ENCODE data around the gene TMPRSS9.

Gene TMPRSS9

GRCh38 chr19:2359992-2360685, at the start of gene TMPRSS9:
TSS of gene TMPRSS9 (plus strand) at chr19:2360265. CDS start at chr19:2389786, 29,521 bp downstream.
- FAIRE-seq: no peak

GRCh38 chr19:2311093-2311492, 49.0 kb upstream of the TMPRSS9 start:
- FAIRE-seq (no peak), DNase-seq (ENCODE audit: insufficient read length, low spot score) (no peak)
- no peak for TF ChIP-seq POLR2A (IDR thresholded peaks at IDR 0.05; ENCODE audit: low read depth, low read length)

More at GRCh38 chr19:2359992-2360685, at the start of gene TMPRSS9:
- no peak for TF ChIP-seq POLR2A (IDR thresholded peaks at IDR 0.05; ENCODE audit: low read depth, low read length)
- DNase-seq (ENCODE audit: insufficient read length, low spot score): no peak

GRCh38 chr19:2312820-2313501, 47.1 kb upstream of the TMPRSS9 start:
- DNase-seq (ENCODE audit: insufficient read length, low spot score) (no peak), FAIRE-seq (no peak)
- no peak for TF ChIP-seq POLR2A (IDR thresholded peaks at IDR 0.05; ENCODE audit: low read depth, low read length)

GRCh38 chr19:2315121-2315817, 44.8 kb upstream of the TMPRSS9 start:
- DNase-seq (ENCODE audit: insufficient read length, low spot score) (no peak), FAIRE-seq (no peak)
- no peak for TF ChIP-seq POLR2A (IDR thresholded peaks at IDR 0.05; ENCODE audit: low read depth, low read length)

GRCh38 chr19:2315818-2316353, 44.2 kb upstream of the TMPRSS9 start:
- DNase-seq (ENCODE audit: insufficient read length, low spot score): peak; percentile 65
- FAIRE-seq: no peak
- no peak for TF ChIP-seq POLR2A (IDR thresholded peaks at IDR 0.05; ENCODE audit: low read depth, low read length)

- FAIRE-seq (no peak), DNase-seq (ENCODE audit: insufficient read length, low spot score) (no peak)
- no peak for TF ChIP-seq POLR2A (IDR thresholded peaks at IDR 0.05; ENCODE audit: low read depth, low read length)
These were observed 42.8 kb upstream of the TMPRSS9 start for GRCh38 chr19:2317300-2317699.

GRCh38 chr19:2317756-2318155, 42.3 kb upstream of the TMPRSS9 start:
- DNase-seq (ENCODE audit: insufficient read length, low spot score) (no peak), FAIRE-seq (no peak)
- no peak for TF ChIP-seq POLR2A (IDR thresholded peaks at IDR 0.05; ENCODE audit: low read depth, low read length)

- no peak for TF ChIP-seq POLR2A (IDR thresholded peaks at IDR 0.05; ENCODE audit: low read depth, low read length)
- DNase-seq (ENCODE audit: insufficient read length, low spot score): no peak
- FAIRE-seq: no peak
These were observed 41.1 kb upstream of the TMPRSS9 start for GRCh38 chr19:2318923-2319322.

GRCh38 chr19:2319551-2319950, 40.5 kb upstream of the TMPRSS9 start:
- FAIRE-seq: no peak
- DNase-seq (ENCODE audit: insufficient read length, low spot score): no peak
- no peak for TF ChIP-seq POLR2A (IDR thresholded peaks at IDR 0.05; ENCODE audit: low read depth, low read length)

GRCh38 chr19:2320049-2320448, 40.0 kb upstream of the TMPRSS9 start:
- DNase-seq (ENCODE audit: insufficient read length, low spot score): no peak
- no peak for TF ChIP-seq POLR2A (IDR thresholded peaks at IDR 0.05; ENCODE audit: low read depth, low read length)
- no peak for FAIRE-seq

GRCh38 chr19:2320939-2321338, 39.1 kb upstream of the TMPRSS9 start:
- DNase-seq (ENCODE audit: insufficient read length, low spot score): no peak
- no peak for TF ChIP-seq POLR2A (IDR thresholded peaks at IDR 0.05; ENCODE audit: low read depth, low read length)
- FAIRE-seq: no peak

- FAIRE-seq (no peak), DNase-seq (ENCODE audit: insufficient read length, low spot score) (no peak)
- no peak for TF ChIP-seq POLR2A (IDR thresholded peaks at IDR 0.05; ENCODE audit: low read depth, low read length)
These were observed 38.3 kb upstream of the TMPRSS9 start for GRCh38 chr19:2321565-2322283.

- DNase-seq (ENCODE audit: insufficient read length, low spot score) (no peak), FAIRE-seq (no peak)
- TF ChIP-seq POLR2A (IDR thresholded peaks at IDR 0.05; ENCODE audit: low read depth, low read length): no peak
These were observed 36.4 kb upstream of the TMPRSS9 start for GRCh38 chr19:2323707-2324106.

Measured in H54 (cell line).